LNCAP (cell line): ENCODE results near the gene SLC38A10.

ENCODE experiments used
- CTCF ChIP-seq: fragments of 450-650 bp; IDR thresholded peaks from 2 replicates; pipeline ENCODE4 v1.5.1; 2017; ENCODE audit warnings: mild to moderate bottlenecking

SLC38A10 gene

GRCh38 chr17:81261582-81262336, 33.3 kb downstream of the SLC38A10 start:
- no peak for TF ChIP-seq CTCF

GRCh38 chr17:81261096-81261495, 34.0 kb downstream of the SLC38A10 start:
- no peak for TF ChIP-seq CTCF

- no peak for TF ChIP-seq CTCF
Observed at GRCh38 chr17:81260641-81261040, 34.5 kb downstream of the SLC38A10 start.

GRCh38 chr17:81260171-81260570, 34.9 kb downstream of the SLC38A10 start:
- no peak for TF ChIP-seq CTCF

- no peak for TF ChIP-seq CTCF
Observed at GRCh38 chr17:81259058-81259605, 36.0 kb downstream of the SLC38A10 start.

GRCh38 chr17:81258292-81258691, 36.8 kb downstream of the SLC38A10 start:
- no peak for TF ChIP-seq CTCF

GRCh38 chr17:81257533-81257932, 37.6 kb downstream of the SLC38A10 start:
- TF ChIP-seq CTCF = no peak

- no peak for TF ChIP-seq CTCF
Observed at GRCh38 chr17:81256616-81257015, 38.5 kb downstream of the SLC38A10 start.
